Fibroblast of mammary gland (primary cell): ENCODE data around the gene TMEM52B.

ENCODE experiments used
- DNase-seq: peaks from one replicate; pipeline ENCODE4 v3.0.0-alpha.2; 2010; ENCODE audit warnings: low read depth
- H3K4me3 ChIP-seq: 2 replicates; pipeline ENCODE4 v1.5.1; 2011; ENCODE audit warnings: low read depth, mild to moderate bottlenecking, low read length, moderate library complexity; ENCODE audit not compliant: control insufficient read depth
- TF ChIP-seq, protein P1 (sequence below): conservative IDR thresholded peaks from 2 replicates; pipeline ENCODE4 v1.5.1; 2011; ENCODE audit warnings: low read depth, low read length, inconsistent platforms; ENCODE audit not compliant: control insufficient read depth, insufficient read depth

The TMEM52B gene

DNA sequence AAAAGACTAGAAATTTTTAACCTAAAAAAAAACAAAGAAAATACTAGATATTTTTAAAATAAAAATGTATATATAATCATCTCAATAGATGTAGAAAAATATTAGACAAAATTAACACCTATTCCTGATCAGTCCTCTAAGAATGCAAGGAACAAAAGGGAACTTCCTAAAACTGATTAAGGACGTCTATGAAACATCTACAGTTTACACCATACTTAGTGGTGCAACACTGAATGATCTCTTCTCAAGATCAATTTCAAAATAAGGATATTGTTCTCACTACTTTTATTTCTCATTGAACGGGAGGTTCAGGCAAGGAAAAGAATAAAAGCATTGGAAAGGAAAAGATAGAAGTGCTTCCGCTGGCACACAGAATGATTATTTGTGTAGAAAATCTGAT lies 22.9 kb upstream of the TMEM52B start:
- TF ChIP-seq, protein P1, sequence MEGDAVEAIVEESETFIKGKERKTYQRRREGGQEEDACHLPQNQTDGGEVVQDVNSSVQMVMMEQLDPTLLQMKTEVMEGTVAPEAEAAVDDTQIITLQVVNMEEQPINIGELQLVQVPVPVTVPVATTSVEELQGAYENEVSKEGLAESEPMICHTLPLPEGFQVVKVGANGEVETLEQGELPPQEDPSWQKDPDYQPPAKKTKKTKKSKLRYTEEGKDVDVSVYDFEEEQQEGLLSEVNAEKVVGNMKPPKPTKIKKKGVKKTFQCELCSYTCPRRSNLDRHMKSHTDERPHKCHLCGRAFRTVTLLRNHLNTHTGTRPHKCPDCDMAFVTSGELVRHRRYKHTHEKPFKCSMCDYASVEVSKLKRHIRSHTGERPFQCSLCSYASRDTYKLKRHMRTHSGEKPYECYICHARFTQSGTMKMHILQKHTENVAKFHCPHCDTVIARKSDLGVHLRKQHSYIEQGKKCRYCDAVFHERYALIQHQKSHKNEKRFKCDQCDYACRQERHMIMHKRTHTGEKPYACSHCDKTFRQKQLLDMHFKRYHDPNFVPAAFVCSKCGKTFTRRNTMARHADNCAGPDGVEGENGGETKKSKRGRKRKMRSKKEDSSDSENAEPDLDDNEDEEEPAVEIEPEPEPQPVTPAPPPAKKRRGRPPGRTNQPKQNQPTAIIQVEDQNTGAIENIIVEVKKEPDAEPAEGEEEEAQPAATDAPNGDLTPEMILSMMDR, result no peak
- no peak for DNase-seq

DNA sequence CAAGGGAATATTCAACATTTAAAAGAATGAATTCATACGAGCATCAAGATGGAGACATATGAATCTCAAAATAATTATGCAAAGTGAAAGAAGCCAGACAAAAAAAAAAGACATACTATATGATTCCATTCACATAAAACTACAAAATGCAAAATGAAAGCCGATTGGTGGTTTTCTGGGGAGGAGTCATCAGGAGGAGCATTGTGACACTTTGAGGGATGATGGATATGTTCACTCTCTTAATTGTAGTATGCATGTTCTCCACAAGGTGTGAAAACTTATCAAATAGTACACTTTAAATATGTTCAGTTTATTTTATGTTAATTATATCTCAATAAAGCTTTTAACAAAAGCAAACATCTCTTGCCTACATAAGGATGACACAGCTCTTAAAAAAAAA lies 20.4 kb upstream of the TMEM52B start:
- no peak for DNase-seq
- no peak overlapping the region for H3K4me3 ChIP-seq
- TF ChIP-seq, protein P1, result no peak

More for the DNA sequence above, 22.9 kb upstream of the TMEM52B start:
- H3K4me3 ChIP-seq, result no peak overlapping the region

GRCh38 chr12:10159280-10159679 lies 19.6 kb upstream of the TMEM52B start:
- DNase-seq, result no peak
- H3K4me3 ChIP-seq, result no peak overlapping the region
- TF ChIP-seq, protein P1, result no peak

- TF ChIP-seq, protein P1, result no peak
- DNase-seq, result no peak
- H3K4me3 ChIP-seq, result no peak overlapping the region
These were observed 18.0 kb upstream of the TMEM52B start for GRCh38 chr12:10160617-10161385.

GRCh38 chr12:10163084-10163483 lies 15.7 kb upstream of the TMEM52B start:
- H3K4me3 ChIP-seq, result no peak overlapping the region
- TF ChIP-seq, protein P1, result no peak
- no peak for DNase-seq

GRCh38 chr12:10165421-10165820 lies 13.4 kb upstream of the TMEM52B start:
- TF ChIP-seq, protein P1, result no peak
- DNase-seq, result no peak
- no peak overlapping the region for H3K4me3 ChIP-seq
